ENCODE results near the gene CYP2D6.
"Not testable (repeated sequence)": the region's sequence is repeated elsewhere in the genome, so short reads cannot be mapped to it uniquely, and the experiment has no call there.

Gene CYP2D6

GRCh38 chr22:42156598-42156997 is 26.0 kb upstream of the CYP2D6 start:
- no peak for FAIRE-seq

- FAIRE-seq: no peak
Measured at GRCh38 chr22:42156121-42156520, 25.5 kb upstream of the CYP2D6 start.

- FAIRE-seq: no peak
Measured at GRCh38 chr22:42155053-42155543, 24.5 kb upstream of the CYP2D6 start.

GRCh38 chr22:42154293-42155052 is 23.9 kb upstream of the CYP2D6 start:
- no peak for FAIRE-seq

GRCh38 chr22:42152661-42153270 is 22.2 kb upstream of the CYP2D6 start:
- no peak for FAIRE-seq

GRCh38 chr22:42151924-42152635 is 21.5 kb upstream of the CYP2D6 start:
- FAIRE-seq: no peak

- FAIRE-seq: no peak
Measured at GRCh38 chr22:42150727-42151590, 20.3 kb upstream of the CYP2D6 start.

GRCh38 chr22:42149798-42150197 is 19.2 kb upstream of the CYP2D6 start:
- FAIRE-seq: not testable (repeated sequence)

GRCh38 chr22:42145175-42145574 is 14.6 kb upstream of the CYP2D6 start:
- FAIRE-seq: no peak

GRCh38 chr22:42143859-42144822 is 13.5 kb upstream of the CYP2D6 start:
- not testable (repeated sequence) for FAIRE-seq

GRCh38 chr22:42142771-42143461 is 12.3 kb upstream of the CYP2D6 start:
- no peak for FAIRE-seq

GRCh38 chr22:42141307-42142057 is 10.9 kb upstream of the CYP2D6 start:
- not testable (repeated sequence) for FAIRE-seq

GRCh38 chr22:42140153-42140552 is 9.5 kb upstream of the CYP2D6 start:
- FAIRE-seq: not testable (repeated sequence)

GRCh38 chr22:42139508-42139907 is 8.9 kb upstream of the CYP2D6 start:
- not testable (repeated sequence) for FAIRE-seq

GRCh38 chr22:42138972-42139371 is 8.4 kb upstream of the CYP2D6 start:
- FAIRE-seq: no peak

- no peak for FAIRE-seq
Measured at GRCh38 chr22:42138122-42138770, 7.6 kb upstream of the CYP2D6 start.

- not testable (repeated sequence) for FAIRE-seq
Measured at GRCh38 chr22:42135688-42136087, 5.1 kb upstream of the CYP2D6 start.

- FAIRE-seq: no peak
Measured at GRCh38 chr22:42134100-42135020, 3.8 kb upstream of the CYP2D6 start.

Measured in endometrium (tissue), 2 donors.